Left colon (tissue), 2 donors: ENCODE results near the gene RELCH. TPM values are rescaled to one million over a fixed set of nuclear protein-coding genes. Genes with fewer than 3 reads are reported as not detected.
A peak's percentile ranks its signal among the peaks of the same experiment; 100 is the strongest.

Experiments used
- ATAC-seq: fragments of 200-7000 bp; cut with Tn5 transposase; one replicate; pipeline ENCODE4 v1.9.1; 2020; ENCODE audit warnings: mild to moderate bottlenecking, moderate library complexity
- DNase-seq, 2 donors: peaks; one replicate each; pipeline ENCODE4 v3.0.0-alpha.2; 2020
- intact Hi-C, 2 donors: fragments of 100-400 bp; cut with DNase I in 1 of 2; cut with micrococcal nuclease in 1 of 2; formaldehyde crosslinking; loops; one replicate each; pipeline versions ENCODE4 v1.11.2 to v1.14.0; 2022; cut with DNase I, micrococcal nuclease
- total RNA-seq, 2 donors: library from RNA; stranded (reverse); fragmentation: NEBNext Ultra II Directional; extraction: Animal tissue kit (Norgen Biotek cat#: 25700); gene quantifications; one replicate each; pipeline ENCODE4 v1.2.1, GENCODE V29; 2021
- donor health status: DM: no; HTN: no; CAD: no.
- donor health status: DM: yes; HTN: yes; CAD: no.

RELCH gene
- total RNA-seq, 2 donors from 2014 or later, result 46.9 to 61.1 TPM

DNA sequence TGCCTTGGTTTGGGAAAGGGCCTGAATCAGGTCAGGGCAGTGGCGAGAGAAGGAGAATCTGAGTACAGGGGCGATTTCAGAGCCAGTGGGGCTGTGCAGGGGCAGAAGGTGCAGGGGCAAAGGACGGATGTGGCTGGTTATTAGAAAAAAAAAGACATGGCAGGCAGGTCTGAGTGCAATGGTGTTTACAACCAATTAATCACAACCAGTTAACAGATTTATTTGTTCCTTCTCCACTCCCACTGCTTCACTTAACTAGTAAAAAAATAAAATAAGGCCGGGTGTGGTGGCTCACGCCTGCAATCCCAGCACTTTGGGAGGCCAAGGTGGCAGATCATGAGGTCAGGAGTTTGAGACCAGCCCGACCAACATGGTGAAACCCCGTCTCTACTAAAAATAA, 143.6 kb downstream of the RELCH start:
- intact Hi-C loops, result no loop called here
- no peak for DNase-seq
- peak; percentile 9 for ATAC-seq

DNA sequence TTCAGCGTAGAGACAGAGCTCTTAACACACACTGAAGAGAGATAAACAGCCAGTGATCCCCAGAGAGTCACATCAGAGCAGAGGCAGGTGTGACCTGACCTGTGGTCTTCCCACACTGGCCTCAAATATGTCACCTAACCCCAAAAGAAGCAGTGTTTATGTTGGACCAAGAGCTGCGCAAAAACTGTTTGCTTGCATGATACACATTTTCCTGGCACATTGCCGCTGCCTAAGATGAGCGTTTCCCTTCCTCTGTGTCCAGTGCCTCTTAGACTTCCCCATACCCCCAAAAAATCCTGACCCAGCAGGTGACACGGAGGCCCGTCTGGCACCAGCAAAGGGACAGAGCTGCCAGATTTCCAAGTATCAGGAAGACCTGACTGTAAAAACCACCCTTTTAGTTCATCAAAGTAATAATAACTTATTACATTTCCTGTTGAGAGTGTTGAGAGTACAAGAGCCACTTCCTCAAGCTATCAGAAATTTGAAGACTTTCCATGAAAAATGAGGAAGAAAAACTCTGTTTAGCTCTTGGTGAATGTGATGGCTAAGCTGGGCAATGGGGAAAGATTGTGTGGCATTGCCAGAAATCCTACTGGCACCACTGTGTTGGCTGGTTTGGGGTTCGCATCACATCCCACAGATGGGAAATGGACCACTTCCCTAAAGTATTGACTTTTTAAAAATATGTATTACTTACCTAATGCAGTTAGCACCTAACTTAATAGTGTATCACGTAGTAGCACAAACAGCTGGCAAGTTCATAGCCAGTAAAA, 144.7 kb downstream of the RELCH start:
- no peak for DNase-seq
- ATAC-seq, result no peak
- intact Hi-C loops, result no loop called here

DNA sequence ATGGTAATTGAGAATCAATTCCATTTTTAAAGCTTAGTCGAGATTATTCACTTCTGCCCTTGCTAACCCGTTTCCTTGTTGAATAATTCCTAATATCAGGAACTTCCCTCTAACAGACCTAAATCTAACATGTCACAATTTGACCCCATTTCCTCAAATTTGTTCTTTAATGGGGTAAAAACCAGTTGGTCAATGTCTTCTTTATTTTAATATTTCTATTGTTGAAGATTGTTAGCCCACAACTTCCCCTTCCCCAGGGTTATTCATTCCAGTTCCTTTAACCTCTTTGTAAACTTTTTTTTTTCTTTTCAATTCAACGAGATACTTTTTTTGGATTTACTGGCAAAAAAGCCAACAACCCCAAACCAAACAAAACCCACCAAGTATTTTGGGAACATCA, 145.4 kb downstream of the RELCH start:
- intact Hi-C loops, result no loop called here
- ATAC-seq, result no peak
- no peak for DNase-seq

DNA sequence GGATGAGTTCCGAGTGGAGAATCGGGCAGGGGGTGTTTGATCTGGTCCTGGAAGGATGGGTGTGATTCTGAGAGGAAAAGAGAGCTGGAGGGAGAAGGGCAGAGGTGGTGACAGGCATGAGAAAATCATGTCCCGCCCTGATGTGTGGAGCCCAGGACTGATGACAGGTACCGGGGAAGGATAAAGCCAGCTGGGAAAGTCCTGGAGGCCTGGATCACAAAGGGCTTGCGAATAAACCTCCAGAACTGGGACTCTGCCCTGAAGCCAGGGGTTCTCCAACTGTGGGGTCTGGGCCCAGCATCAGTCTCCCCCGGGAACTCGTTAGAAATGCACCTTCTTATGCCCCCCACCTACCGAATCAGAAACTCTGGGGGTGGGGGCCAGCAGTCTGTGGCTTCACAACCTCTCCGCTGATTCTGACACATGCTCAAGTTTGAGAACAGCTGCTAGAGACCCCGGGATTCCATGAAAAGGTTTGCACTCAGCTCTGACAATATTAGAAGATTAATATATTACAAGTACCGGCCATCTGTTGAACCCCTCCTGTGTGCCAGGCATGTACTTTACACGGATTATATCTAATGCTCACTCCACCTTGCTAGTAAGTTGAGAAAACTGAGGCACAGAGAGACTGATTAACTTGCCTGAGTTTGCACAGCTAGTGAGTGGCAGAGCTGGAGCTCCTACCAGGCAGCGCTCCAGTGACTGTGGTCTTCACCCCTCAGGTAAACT, 146.1 kb downstream of the RELCH start:
- no peak for DNase-seq
- ATAC-seq, result no peak
- intact Hi-C loops, result no loop called here

DNA sequence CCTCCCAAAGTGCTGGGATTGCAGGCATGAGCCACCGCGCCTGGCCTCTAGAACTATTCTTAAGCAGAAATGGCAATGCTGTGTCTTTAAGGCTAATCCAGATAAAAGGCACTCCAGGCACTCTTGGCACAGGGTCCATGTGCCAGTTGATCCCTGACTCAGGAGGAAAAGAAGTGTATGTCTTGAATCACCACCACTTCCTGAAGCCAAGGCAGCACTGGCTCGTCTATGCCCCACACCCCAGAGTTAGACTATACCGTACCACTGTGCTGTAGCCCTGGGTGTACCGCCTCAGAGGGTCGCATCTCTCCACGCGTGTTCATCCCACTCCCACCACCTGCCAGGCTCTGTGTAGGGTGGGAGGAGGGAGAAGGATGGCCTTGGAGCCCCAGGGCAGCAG, 147.1 kb downstream of the RELCH start:
- ATAC-seq (peak; percentile 69), DNase-seq (peak; percentile 46 to 66)
- intact Hi-C loops, result no loop called here

DNA sequence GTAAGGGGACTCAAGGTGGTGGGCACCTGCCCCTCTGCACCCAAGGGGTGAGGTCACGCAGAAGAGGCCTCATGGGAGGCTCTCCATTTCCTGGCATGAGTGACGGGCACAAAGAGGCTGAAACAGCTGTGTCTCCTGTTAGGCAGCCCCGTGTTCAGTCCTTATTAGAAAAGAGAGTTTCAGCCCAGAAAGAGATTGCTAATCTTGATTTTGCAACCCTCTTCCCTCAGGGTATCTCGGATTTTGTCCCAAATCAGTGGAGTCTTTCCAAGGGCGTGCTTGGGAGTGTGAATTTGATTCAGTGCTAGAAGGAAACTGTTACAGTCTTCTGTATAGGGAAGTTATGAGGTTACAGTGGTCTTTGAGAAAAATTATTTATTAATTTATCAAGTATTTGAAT, 148.4 kb downstream of the RELCH start:
- no peak for DNase-seq
- intact Hi-C loops, result no loop called here
- no peak for ATAC-seq

DNA sequence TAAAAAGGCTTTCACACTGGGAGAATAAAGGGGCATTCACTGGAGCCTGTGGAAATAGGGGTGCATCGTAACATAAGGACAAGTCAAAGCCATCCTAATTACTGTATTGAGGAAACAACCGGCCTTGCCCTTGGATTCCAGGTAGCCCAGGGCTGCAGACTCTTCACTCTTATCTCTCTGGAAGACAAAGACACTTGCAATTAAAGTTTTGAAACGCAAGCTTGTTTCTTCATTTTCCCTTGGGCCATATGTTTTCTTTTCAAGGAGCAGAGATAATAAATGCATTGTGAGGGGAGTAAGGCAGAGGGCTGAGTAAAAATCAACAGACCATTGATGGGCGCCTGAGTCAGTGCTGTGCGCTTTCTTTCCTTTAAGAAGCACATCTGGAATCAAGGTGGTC, 149.6 kb downstream of the RELCH start:
- intact Hi-C loops, result no loop called here
- no peak for ATAC-seq
- no peak for DNase-seq

DNA sequence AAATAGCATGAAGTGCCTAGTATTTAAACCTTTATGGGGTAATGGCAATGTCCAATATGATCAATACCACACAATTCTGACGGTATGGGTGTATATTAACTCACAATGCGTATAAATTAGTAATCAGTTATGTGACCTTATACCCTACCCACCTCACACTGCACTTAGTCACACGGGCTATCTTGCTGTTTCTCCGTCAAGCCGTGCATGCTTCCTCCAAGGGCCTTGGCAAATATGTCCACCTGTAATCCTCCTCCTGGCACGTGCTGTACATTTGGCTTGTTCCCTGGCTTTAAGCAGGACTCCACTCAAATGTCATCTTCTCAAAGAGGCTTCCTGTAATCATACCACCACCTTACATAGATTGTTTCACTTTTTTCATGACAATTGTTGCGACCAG, 150.3 kb downstream of the RELCH start:
- intact Hi-C loops, result no loop called here
- no peak for ATAC-seq
- no peak for DNase-seq

DNA sequence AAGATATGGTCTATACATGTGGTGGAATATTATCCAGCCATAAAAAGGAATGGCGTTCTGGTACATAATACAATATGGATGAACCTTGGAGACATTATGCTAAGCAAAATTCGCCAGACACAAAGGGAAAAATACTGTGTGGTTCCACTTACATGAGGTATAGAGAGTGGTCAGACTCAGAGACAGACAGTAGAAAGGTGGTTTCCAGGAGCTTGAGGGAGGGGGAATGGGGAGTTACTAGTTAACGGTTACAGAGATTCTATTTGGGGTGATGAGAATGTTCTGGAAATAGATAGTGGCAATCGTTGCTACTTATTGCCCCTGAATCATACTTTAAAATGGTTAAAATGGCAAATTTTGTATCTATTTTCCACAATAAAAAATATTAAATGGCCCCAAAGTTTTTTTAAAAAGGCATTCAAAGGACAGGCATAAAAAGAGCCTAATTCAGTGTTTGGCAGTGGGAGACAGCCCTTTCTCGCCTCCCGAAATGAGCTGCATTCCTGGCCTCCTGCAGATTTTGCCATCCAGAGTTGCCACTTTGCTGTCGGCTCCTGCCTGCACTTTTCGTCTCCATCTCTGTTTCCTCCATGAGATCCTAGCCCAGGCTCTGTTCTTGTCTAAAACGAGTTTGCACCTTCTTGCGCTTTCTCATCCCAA, 151.5 kb downstream of the RELCH start:
- ATAC-seq (no peak), DNase-seq (no peak)
- intact Hi-C loops, result no loop called here

DNA sequence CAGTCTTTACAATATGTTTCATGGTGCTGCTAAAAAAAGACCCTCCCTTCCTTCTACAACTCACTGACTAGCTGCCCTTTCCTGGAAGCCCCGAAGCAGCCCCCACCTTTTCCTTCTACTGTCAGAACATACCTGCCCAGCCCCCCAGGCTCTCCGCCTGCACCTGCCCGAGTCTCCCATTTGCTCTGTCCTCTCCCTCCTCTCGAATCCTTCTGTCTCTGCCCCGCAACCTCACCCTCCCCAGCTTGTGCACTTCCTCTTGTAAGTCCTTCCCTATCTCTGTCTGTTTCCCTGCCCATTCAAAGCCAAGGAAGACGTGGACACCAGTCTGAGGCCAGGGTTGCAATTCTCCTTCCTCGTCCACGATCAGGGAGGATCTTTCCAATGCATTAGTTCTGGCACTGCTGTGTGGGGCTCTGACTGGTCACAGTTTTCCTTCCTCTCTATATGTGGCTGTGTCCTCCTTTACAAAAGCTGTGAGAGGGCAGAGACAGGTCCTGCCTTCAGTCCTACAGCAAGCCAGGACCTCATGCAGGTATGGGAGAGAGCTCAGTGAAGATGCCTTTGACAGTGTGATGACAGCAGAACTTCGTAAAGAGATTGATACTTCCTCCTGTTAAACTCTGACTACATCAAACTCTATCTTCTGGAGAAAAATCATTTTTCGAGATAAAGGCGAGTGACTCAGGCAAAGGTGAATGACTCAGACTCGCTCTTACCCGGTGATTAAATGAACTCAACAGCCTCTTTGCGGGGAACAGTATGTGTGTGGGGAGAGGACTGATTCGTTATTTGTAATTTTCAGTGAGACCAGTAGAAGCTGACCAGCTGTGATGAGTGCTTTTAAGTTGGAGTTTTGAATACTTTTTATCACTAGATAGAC, 152.3 kb downstream of the RELCH start:
- ATAC-seq (peak; percentile 74), DNase-seq (peak; percentile 33 to 50)
- intact Hi-C loops, result no loop called here

DNA sequence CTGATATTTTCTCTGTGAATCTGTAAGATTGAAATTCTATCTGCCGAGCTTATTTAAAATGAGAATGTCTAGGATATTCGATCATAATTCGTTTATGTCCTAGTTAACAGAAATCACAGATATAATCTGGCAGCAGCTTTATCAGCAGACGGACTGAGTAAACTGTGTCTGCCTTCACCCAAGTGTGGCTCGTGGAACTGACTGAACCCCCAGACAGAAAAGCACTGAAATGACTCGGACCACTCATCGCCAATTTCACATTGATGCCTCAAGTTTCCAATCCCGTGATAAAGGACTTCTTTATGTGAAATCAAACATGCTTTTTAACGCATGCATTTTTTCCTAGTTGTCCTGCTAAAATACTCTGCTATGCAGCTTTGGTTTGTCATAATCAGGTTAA, 153.9 kb downstream of the RELCH start:
- intact Hi-C loops, result no loop called here
- DNase-seq (no peak), ATAC-seq (no peak)

DNA sequence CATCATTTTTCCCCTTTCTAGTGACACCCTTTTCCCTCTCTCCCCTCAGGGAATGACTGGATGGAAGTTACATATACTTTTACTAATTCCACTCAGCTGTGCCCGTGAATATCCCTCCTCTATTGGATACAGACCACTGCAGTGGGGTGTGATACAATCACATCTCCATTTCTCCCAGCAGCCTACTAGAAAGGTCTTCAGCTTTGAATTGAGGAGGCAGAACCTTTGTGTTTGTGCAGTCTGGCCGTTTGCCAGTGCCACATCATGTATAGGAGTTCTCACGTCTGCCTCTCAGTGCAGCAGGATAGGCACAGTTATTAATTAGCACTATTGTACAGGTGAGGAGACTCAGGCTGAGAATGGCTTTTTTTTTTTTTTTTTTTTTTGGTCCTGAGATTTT, 154.4 kb downstream of the RELCH start:
- ATAC-seq (no peak), DNase-seq (no peak)
- intact Hi-C loops, result no loop called here

DNA sequence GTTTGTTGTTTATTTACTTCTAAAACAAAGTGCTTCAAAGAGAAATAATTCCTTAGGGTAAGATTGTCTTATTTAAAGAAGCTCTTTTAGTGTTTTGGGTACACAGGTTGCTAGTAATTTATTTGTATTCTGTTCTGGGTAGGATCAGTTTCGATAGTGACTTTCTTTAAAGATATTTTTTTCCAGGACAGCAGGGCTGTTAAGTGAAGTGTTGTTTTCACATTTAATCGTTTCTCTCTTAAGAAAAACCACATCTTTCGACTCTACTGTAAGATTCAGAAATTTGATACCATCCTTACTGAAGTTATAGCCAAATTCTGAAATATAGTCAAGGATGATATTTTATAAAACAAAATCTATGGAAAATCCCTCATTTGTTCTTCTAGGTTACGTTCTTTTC, 155.8 kb downstream of the RELCH start:
- no peak for ATAC-seq
- no peak for DNase-seq
- intact Hi-C loops, result no loop called here

DNA sequence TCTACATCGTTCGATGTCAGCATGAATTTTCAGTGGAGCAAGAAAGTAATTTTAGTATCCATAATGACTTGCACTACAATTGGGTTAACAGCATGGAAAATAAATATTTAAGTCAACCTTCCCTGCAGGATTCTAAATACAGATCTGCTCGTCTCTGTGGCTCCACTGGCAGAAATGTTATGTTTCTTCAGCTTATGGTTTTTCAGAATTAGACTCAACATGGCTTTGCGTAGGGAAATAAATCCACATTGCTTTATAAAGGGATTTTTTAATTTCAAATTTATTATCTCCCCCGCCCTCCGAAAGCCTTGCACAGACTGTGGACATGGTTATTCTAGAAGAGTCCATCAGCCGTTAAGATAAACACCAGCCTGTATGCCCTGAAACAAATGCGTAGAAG, 156.3 kb downstream of the RELCH start:
- intact Hi-C loops, result no loop called here
- ATAC-seq (no peak), DNase-seq (no peak)

DNA sequence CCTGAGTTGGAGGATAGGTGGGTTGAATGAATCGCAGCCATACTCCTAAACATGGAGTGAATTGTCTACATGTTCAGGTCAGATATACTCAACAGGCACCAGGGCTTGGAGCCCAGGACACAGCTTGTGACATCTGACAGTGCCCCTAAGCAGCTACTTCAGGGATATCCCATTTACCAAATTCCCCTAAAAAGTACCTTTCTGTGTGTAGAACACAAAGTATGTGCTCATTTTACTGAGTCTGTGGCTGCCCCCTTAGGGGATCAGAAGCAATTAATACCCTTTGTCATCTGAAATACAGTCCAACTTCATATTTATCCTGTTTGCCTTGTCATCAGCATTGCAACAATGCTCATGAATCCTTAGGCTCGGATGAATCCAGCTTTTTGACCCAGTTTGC, 158.9 kb downstream of the RELCH start:
- ATAC-seq, result peak; percentile 18
- DNase-seq, result no peak
- intact Hi-C loops, result no loop called here

DNA sequence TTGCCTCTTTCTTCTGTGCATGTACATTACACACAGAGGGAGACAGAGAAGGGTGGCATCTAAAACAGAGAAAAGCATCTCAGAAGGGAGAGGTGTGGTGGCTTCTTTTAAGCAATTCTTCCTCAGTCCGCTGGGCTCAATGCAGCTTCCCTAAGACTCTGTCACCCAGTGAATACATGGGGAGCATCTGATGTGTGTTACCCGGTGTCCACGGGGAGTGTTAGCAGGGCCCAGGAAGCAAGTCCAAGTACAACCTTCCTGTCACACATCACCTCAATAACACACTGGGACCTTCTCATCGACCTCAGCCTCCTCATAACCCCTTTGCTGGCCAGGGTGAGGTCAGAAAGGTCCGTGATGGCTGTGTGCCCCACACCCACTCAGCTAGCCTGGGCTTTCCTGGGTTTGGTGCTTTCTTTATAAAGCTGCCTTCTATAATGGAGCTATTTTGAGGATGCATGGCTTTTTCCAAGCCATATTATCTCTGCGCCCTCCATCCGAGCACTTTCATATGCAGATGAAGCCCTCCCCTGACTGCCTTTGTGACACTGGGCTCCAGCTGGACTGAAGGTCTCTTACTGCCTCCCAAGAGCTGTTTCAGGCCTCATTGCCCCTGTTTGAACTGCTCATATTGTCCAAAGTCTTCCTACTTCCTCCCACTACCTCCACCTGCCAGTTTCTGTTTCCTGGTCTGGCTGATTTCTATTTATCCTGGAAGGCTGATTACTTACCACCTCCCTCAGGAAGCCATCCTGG, 159.5 kb downstream of the RELCH start:
- DNase-seq (no peak), ATAC-seq (peak; percentile 90)
- intact Hi-C loops, result no loop called here

DNA sequence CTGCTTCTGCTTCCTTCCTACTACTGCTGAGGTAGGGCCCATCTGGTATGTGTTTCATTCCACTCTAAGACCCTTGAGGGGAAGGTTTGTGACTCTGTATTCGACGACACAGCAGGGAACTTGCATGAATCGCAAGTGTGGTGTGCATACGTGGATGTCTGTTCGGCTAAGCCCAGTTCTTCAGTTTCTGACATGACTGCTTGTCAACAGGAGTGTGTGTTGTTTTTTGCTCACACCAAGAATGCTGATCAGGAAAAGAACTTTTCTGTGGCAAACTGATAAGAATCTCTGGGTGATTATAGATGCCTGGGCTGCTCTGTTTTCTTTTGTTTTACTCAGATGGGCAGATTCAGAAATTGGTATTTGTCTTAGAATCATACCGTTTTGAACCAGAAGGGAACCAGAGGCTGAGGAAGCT, 160.0 kb downstream of the RELCH start:
- DNase-seq (no peak), ATAC-seq (peak; percentile 2)
- intact Hi-C loops, result no loop called here

DNA sequence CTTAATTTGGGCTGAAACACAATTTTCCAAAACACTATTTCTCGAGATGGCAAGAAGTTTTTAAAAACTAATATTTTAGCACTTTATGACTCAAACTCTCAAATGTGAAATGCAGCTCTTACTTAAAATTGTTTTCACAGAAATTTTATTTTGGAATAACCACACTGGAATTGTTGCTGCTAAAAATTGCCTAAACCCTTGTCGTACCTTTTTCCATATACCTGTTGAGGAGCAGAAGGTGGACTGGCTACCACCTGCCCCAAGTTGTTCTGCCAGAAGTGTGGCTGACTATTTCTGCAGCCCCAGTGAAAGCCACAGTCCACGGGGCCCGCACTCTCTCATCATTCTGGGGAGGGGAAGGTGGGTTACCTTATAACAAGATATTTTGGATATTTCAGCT, 161.4 kb downstream of the RELCH start:
- intact Hi-C loops, result no loop called here
- no peak for ATAC-seq
- DNase-seq, result no peak

DNA sequence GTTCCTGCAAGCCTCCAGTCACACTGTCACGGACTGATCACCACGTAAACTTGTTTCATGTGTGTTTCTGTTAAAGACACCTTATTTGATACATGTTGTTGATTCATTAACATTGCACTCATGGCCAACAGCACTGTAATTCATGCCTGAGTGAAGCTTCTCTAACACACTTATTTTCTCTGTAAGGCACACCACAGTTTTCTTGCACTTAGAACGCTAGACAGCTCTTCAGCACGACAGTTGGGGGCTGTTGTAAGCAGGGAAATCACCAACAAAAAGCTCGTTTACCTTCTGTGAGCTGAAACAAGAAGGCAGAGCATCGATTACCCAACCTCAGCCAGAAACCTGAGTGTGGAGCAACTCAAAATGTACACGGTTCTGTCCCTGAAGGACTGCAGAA, 166.1 kb downstream of the RELCH start:
- DNase-seq, result no peak
- intact Hi-C loops, result no loop called here
- no peak for ATAC-seq
